Esophagus squamous epithelium (tissue), 5 donors: ENCODE data around the gene FAM131C. TPM values are rescaled to one million over a fixed set of nuclear protein-coding genes. Genes with fewer than 3 reads are reported as not detected.
"Not testable (repeated sequence)": the region's sequence is repeated elsewhere in the genome, so short reads cannot be mapped to it uniquely, and the experiment has no call there.

Experiments used
- DNase-seq: peaks from one replicate; lab custom pipeline; 2025; lab: John Stamatoyannopoulos, UW
- H3K27ac ChIP-seq, 4 donors: fragments of 200-600 bp; sonication (generic); one replicate each; pipeline ENCODE4 v1.5.1; 2016 to 2019; ENCODE audit warnings: mild to moderate bottlenecking in 1 of 4
- H3K27me3 ChIP-seq, 4 donors: fragments of 200-600 bp; sonication (generic); 1 replicate in 3 of 4; 2 replicates in 1 of 4; pipeline versions ENCODE4 v1.5.1 to v1.6.0; 2017 to 2021; ENCODE audit warnings: antibody characterized with exemption in 1 of 4
- H3K36me3 ChIP-seq, 3 donors: fragments of 200-600 bp; sonication (generic); one replicate each; pipeline ENCODE4 v1.5.1; 2016 to 2019
- H3K4me1 ChIP-seq, 3 donors: fragments of 200-600 bp; sonication (generic); one replicate each; pipeline ENCODE4 v1.5.1; 2017 to 2019
- H3K4me3 ChIP-seq, 4 donors: fragments of 200-600 bp; sonication (generic); 1 replicate in 3 of 4; 2 replicates in 1 of 4; pipeline ENCODE4 v1.5.1; 2016 to 2019; ENCODE audit warnings: mild to moderate bottlenecking in 2 of 4, moderate library complexity in 1 of 4
- H3K9me3 ChIP-seq, 3 donors: fragments of 200-600 bp; sonication (generic); one replicate each; pipeline ENCODE4 v1.5.1; 2016 to 2019
- POLR2A ChIP-seq, 4 donors: fragments of 450-650 bp; IDR thresholded peaks; one replicate each; pipeline ENCODE4 v1.6.1; 2017; ENCODE audit warnings: antibody characterized with exemption in 4 of 4, mild to moderate bottlenecking in 4 of 4, moderate library complexity in 3 of 4
- WGBS, 2 donors: methylation state at CpG; one replicate each; pipeline ENCODE4 v1.1.5; 2018; 5-methylcytosine and 5-hydroxymethylcytosine counted together
- intact Hi-C: fragments of 100-400 bp; cut with DNase I; formaldehyde crosslinking; loops from one replicate; pipeline ENCODE4 v1.15.0; 2022
- total RNA-seq, 4 donors: library from RNA; depleted of rRNA; stranded (reverse); fragments of >200 nt; gene quantifications; one replicate each; pipeline ENCODE4 v1.1.0, GENCODE V29; 2016
- TF ChIP-seq, protein P1 (sequence below), 6 experiments: fragments of 450-650 bp in 4 of 6; fragments of 200-600 bp in 2 of 6; sonication (generic) in 2 of 6; IDR thresholded peaks; one replicate each; pipeline ENCODE4 v1.5.1; 2016 to 2019; ENCODE audit warnings: antibody characterized with exemption in 6 of 6, mild to moderate bottlenecking in 4 of 6, moderate library complexity in 4 of 6
- donor health status: DM: yes; HTN: yes; CAD: no.

Gene FAM131C
- total RNA-seq, 4 donors from 2014 or later = 1.6 to 4.5 TPM; not detected in 2

DNA sequence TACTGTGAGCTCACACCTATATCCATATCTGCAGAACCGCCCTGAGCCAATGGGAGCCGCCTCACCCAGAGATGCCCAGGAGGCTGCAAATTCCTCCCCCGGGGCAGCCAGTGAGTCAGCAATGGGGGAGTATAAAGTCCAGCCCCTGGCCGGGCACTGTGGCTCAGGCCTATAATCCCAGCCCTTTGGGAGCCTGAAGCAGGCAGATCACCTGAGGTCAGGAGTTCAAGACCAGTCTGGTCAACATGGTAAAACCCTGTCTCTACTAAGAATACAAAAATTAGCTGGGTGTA is 34.9 kb downstream of the FAM131C start:
- Histone ChIP-seq H3K4me3 (no peak overlapping the region), H3K9me3 (no peaks in the 10 kb centered on the region), H3K4me1 (no peaks in the 10 kb centered on the region), H3K27me3 (peaks cover 0 to 3% (median 0%) of the 10 kb centered on the region in 4 donors), H3K27ac (no peak overlapping the region), H3K36me3 (no peaks in the 10 kb centered on the region)
- TF ChIP-seq, protein P1, sequence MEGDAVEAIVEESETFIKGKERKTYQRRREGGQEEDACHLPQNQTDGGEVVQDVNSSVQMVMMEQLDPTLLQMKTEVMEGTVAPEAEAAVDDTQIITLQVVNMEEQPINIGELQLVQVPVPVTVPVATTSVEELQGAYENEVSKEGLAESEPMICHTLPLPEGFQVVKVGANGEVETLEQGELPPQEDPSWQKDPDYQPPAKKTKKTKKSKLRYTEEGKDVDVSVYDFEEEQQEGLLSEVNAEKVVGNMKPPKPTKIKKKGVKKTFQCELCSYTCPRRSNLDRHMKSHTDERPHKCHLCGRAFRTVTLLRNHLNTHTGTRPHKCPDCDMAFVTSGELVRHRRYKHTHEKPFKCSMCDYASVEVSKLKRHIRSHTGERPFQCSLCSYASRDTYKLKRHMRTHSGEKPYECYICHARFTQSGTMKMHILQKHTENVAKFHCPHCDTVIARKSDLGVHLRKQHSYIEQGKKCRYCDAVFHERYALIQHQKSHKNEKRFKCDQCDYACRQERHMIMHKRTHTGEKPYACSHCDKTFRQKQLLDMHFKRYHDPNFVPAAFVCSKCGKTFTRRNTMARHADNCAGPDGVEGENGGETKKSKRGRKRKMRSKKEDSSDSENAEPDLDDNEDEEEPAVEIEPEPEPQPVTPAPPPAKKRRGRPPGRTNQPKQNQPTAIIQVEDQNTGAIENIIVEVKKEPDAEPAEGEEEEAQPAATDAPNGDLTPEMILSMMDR (IDR thresholded peaks at IDR 0.05) = no peak
- TF ChIP-seq POLR2A (IDR thresholded peaks at IDR 0.05) = no peak
- intact Hi-C loops = no loop called here
- DNase-seq = no peak
- 100% methylated on average over 1 of the region's 4 CpGs; no CpG with 5 or more reads in 1 of the 2 donors for WGBS, 2 donors

DNA sequence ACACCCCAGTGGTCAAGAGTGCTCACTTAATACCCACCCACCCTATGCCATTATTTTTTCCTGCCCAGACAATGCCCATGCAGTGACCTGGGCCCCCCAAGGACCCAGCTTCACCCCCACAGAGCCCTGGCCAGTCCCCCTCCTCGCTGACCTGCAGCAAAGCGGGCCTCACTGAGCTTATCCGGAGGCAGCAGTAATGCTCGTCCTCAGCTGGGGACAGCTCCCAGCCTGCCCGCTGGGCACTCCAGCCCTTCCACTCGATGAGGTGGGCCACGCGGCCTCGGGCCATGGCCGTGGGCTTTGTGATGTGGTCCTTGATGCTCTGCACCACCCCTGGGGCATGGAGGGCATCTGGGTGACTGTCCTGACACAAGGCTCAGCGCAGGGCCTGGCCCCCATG is 37.0 kb downstream of the FAM131C start:
- WGBS, 2 donors = 92% methylated on average over 8 of the region's 11 CpGs; no CpG with 5 or more reads in 1 of the 2 donors
- H3K36me3 ChIP-seq, intact Hi-C loops, H3K27me3 ChIP-seq, H3K27ac ChIP-seq, H3K4me1 ChIP-seq, H3K4me3 ChIP-seq, H3K9me3 ChIP-seq, DNase-seq: not testable (repeated sequence)

DNA sequence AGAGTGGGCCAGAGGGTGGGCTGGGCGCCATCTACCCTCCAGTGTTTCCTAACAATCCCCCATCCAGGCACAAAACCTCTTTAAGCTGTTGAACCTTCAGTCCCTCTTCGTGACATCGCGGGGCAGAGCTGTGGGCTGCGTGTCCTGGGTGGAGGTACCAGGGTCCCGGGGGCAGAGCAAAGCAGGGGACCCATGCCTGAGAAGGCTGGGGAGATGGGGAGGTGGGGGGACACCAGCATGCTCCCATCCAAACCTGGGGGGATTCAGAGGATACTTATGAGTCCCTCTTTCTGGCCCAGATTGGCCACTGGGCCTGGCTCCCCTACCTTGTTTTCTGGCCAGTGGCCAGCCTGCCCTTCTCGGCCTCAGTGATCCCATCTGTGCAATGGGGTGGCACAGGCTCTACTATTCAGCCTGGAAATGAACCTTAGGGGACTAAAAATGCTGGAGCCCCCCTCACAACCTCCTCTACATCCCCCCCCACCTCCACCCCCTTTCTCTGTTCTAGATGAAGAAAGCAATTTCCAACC is 40.3 kb downstream of the FAM131C start:
- intact Hi-C loops, H3K9me3 ChIP-seq, H3K4me1 ChIP-seq, DNase-seq, H3K4me3 ChIP-seq, H3K27ac ChIP-seq, H3K36me3 ChIP-seq: not testable (repeated sequence)
- no CpG with 5 or more reads among the region's 7 CpGs for WGBS, 2 donors
- H3K27me3 ChIP-seq = peaks cover 0 to 23% (median 0%) of the 10 kb centered on the region in 4 donors

DNA sequence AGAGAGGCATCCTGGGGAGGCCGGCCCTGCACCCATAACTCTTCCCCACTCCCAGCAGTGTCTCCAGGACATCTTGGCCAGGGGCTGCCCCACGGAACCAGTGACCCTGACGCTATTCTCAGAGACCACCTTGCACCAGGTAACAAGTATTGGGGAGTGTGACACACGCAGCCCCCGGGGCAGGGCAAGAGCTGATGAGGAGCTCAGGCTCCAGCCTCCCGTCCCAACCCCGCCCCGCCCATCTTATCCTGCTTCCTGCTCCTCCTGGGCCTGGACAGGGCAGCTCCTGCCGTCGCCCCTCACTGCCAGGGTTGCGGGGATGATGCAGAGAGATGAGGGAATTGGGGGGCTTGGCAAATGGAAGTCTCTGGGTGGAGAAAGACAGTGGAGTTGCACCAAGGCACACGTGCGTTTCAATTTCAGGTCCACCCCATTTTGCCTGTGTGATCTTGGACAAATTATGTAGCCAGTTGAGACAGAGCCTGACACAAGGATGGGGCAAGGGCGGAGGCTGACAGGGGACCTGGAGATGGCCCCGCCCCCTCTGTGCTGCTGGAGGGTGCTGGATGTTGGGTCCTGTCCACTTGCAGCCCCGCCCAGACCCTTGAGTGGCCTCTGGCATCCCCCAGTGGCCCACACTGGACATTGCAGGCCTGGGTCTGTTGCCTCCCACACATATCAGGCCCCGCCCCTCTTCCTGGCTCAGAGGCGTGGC is 40.9 kb downstream of the FAM131C start:
- H3K36me3 ChIP-seq = no peaks in the 10 kb centered on the region
- WGBS, 2 donors = 16 to 20% methylated on average over 4 of the region's 18 CpGs
- intact Hi-C loops = no loop called here
- H3K27ac ChIP-seq = no peak overlapping the region
- H3K4me3 ChIP-seq = no peak overlapping the region
- H3K9me3 ChIP-seq = no peaks in the 10 kb centered on the region
- peaks cover 0 to 10% (median 0%) of the 10 kb centered on the region in 3 donors for H3K4me1 ChIP-seq
- H3K27me3 ChIP-seq = peaks cover 0 to 27% (median 0%) of the 10 kb centered on the region in 4 donors
- DNase-seq = peak; percentile 29
- TF ChIP-seq, protein P1 (IDR thresholded peaks at IDR 0.05) = peak; percentile 34 to 94 (median 91)
- no peak for TF ChIP-seq POLR2A (IDR thresholded peaks at IDR 0.05)

DNA sequence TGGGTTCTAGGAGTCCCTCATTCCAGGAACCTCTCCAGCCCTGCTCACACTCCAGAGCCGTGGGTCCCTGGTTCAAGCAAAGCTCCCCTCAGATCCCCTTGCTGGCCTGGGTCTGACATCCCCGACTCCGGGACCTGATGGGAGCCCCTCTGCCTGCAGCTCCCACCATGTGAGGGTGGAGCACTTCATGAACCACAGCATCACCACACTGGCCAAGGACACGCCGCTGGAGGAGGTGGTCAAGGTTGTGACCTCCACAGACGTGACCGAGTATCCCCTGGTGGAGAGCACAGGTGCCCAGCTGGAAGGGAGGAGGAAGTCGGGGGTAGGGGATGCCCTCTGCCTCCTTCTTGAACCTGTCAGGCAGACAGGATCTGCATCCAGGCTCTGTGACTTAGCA is 41.9 kb downstream of the FAM131C start:
- no peak overlapping the region for H3K27ac ChIP-seq
- no peak for DNase-seq
- no peak overlapping the region for H3K4me3 ChIP-seq
- peaks cover 0 to 32% (median 0%) of the 10 kb centered on the region in 4 donors for H3K27me3 ChIP-seq
- no peaks in the 10 kb centered on the region for H3K9me3 ChIP-seq
- TF ChIP-seq POLR2A (IDR thresholded peaks at IDR 0.05) = no peak
- TF ChIP-seq, protein P1 (IDR thresholded peaks at IDR 0.05) = no peak
- 80% methylated on average over 1 of the region's 8 CpGs for WGBS, 2 donors
- no peaks in the 10 kb centered on the region for H3K36me3 ChIP-seq
- intact Hi-C loops = no loop called here
- peaks cover 7 to 19% (median 8%) of the 10 kb centered on the region in 3 donors for H3K4me1 ChIP-seq

DNA sequence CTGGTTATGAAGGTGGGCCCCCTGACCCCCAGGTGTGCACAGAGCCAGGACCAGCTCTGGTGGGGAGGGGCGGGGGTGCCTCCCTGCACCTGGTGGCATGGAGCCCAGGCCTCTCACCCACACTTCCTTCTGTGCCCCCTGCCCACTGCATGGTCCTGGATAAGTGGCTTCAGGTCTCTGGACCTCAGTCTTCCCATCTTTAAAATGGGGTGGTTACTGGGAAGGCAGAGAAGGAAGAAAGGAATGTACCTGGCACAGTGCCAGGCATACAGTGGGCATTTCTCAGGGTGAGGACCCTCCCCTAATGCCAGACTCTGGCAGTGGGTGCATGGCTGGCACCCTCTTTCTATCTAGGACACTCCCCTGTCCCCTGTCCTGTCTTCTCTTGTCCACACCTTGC is 44.2 kb downstream of the FAM131C start:
- DNase-seq = no peak
- H3K4me1 ChIP-seq = peaks cover 7 to 20% (median 8%) of the 10 kb centered on the region in 3 donors
- no peaks in the 10 kb centered on the region for H3K36me3 ChIP-seq
- 100% methylated on average over 1 of the region's 1 CpG; no CpG with 5 or more reads in 1 of the 2 donors for WGBS, 2 donors
- H3K4me3 ChIP-seq = no peak overlapping the region
- no peaks in the 10 kb centered on the region for H3K9me3 ChIP-seq
- intact Hi-C loops = no loop called here
- no peak for TF ChIP-seq POLR2A (IDR thresholded peaks at IDR 0.05)
- H3K27me3 ChIP-seq = peaks cover 0 to 32% (median 0%) of the 10 kb centered on the region in 4 donors
- H3K27ac ChIP-seq = no peak overlapping the region

DNA sequence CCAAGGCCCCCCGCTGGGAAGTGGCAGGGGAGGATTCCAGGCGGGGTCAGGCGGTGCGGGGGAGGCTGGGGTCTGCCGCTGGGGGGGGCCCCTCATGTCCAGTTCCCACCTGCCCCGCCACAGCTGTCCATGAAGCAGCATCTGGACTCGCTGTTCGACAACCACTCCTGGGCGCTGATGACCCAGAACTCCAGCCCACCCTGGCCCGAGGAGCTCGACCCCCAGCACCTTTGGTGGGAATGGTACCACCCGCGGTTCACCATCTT is 44.5 kb downstream of the FAM131C start:
- H3K36me3 ChIP-seq, H3K4me3 ChIP-seq, DNase-seq, H3K9me3 ChIP-seq, intact Hi-C loops, H3K27ac ChIP-seq: not testable (repeated sequence)
- Histone ChIP-seq H3K27me3 (peaks cover 0 to 32% (median 0%) of the 10 kb centered on the region in 4 donors), H3K4me1 (peaks cover 7 to 20% (median 8%) of the 10 kb centered on the region in 3 donors)
- 77% methylated on average over 3 of the region's 13 CpGs; no CpG with 5 or more reads in 1 of the 2 donors for WGBS, 2 donors
